SK-N-SH (cell line): ENCODE data around the gene MMP8. TPM values are rescaled to one million over a fixed set of nuclear protein-coding genes. Genes with fewer than 3 reads are reported as not detected.

Experiments
- CTCF ChIA-PET: fragments of 300-600, 350-600 bp; formaldehyde crosslinking; extraction: SDS; loops from one replicate; lab custom pipeline; 2021; lab: Yijun Ruan, JAX
- POLR2A ChIA-PET: fragments of 350-600 bp; sonication (Branson Sonifier 250); formaldehyde crosslinking; extraction: SDS; loops from one replicate; lab custom pipeline; 2020; ENCODE audit warnings: antibody characterized with exemption, inconsistent platforms; lab: Yijun Ruan, JAX
- DNase-seq: peaks from one replicate; pipeline ENCODE4 v3.0.0; 2012
- H2AFZ ChIP-seq: fragments of 200-600 bp; sonication (generic); 2 replicates; pipeline ENCODE4 v1.8.1; 2016; ENCODE audit warnings: antibody characterized with exemption, mild to moderate bottlenecking, low read depth
- H3F3A ChIP-seq: fragments of 200-600 bp; sonication (generic); replicated peaks from 2 replicates; pipeline ENCODE3; 2016; ENCODE audit warnings: antibody characterized with exemption, mild to moderate bottlenecking; ENCODE audit not compliant: insufficient read depth
- H3K27ac ChIP-seq, 2 experiments: fragments of 200-500 bp in 1 of 2; fragments of 200-600 bp in 1 of 2; sonication (Bioruptor generic) in 1 of 2; sonication (generic), shearing (Covaris generic) in 1 of 2; 2 replicates each; pipeline versions ENCODE4 v1.5.1 to v1.6.1; 2014 to 2016; ENCODE audit warnings: low read depth in 2 of 2, inconsistent platforms in 1 of 2, low read length in 1 of 2, mild to moderate bottlenecking in 1 of 2, mixed read lengths in 1 of 2
- H3K27me3 ChIP-seq: fragments of 200-600 bp; sonication (generic), shearing (Covaris generic); 2 replicates; pipeline ENCODE4 v1.6.1; 2016; ENCODE audit warnings: mixed run types; ENCODE audit not compliant: insufficient read depth
- H3K36me3 ChIP-seq, 2 experiments: fragments of 200-500 bp in 1 of 2; fragments of 200-600 bp in 1 of 2; sonication (Bioruptor generic) in 1 of 2; sonication (generic) in 1 of 2; replicated peaks in 1 of 2; 2 replicates each; pipeline versions ENCODE3 to v1.5.1; 2014 to 2016; ENCODE audit warnings: low read length in 1 of 2, mild to moderate bottlenecking in 1 of 2; ENCODE audit not compliant: insufficient read depth in 2 of 2, control insufficient read depth in 1 of 2
- H3K4me1 ChIP-seq, 2 experiments: fragments of 200-500 bp in 1 of 2; fragments of 200-600 bp in 1 of 2; sonication (Bioruptor generic) in 1 of 2; sonication (generic), shearing (Covaris generic) in 1 of 2; 2 replicates each; pipeline versions ENCODE4 v1.5.1 to v1.6.1; 2014 to 2016; ENCODE audit warnings: low read depth in 1 of 2, low read length in 1 of 2, mixed run types in 1 of 2; ENCODE audit not compliant: insufficient read depth in 2 of 2, control insufficient read depth in 1 of 2
- H3K4me2 ChIP-seq: fragments of 200-600 bp; sonication (generic), shearing (Covaris generic); 2 replicates; pipeline ENCODE4 v1.6.1; 2017; ENCODE audit warnings: mixed run types
- H3K4me3 ChIP-seq, 2 experiments: fragments of 200-500 bp in 1 of 2; fragments of 200-600 bp in 1 of 2; sonication (Bioruptor generic) in 1 of 2; sonication (generic), shearing (Covaris generic) in 1 of 2; 2 replicates each; pipeline versions ENCODE4 v1.5.1 to v1.8.1; 2014 to 2016; ENCODE audit warnings: low read depth in 2 of 2, inconsistent platforms in 1 of 2, low read length in 1 of 2, mild to moderate bottlenecking in 1 of 2, mixed read lengths in 1 of 2, moderate library complexity in 1 of 2
- H3K79me2 ChIP-seq: fragments of 200-600 bp; sonication (generic); 2 replicates; pipeline ENCODE4 v1.8.1; 2017; ENCODE audit warnings: mild to moderate bottlenecking; ENCODE audit not compliant: insufficient read depth
- H3K9ac ChIP-seq: fragments of 200-600 bp; sonication (generic); 2 replicates; pipeline ENCODE4 v1.6.1; 2017; ENCODE audit warnings: mixed run types
- H3K9me2 ChIP-seq: fragments of 200-600 bp; sonication (generic); 2 replicates; pipeline ENCODE4 v1.6.1; 2017; ENCODE audit warnings: mixed run types
- H3K9me3 ChIP-seq: fragments of 200-600 bp; sonication (generic); 2 replicates; pipeline ENCODE4 v1.6.1; 2017; ENCODE audit warnings: mixed run types, mild to moderate bottlenecking, moderate library complexity
- H4K20me1 ChIP-seq: fragments of 200-600 bp; sonication (generic); 2 replicates; pipeline ENCODE4 v1.6.1; 2017; ENCODE audit warnings: mild to moderate bottlenecking, mixed run types; ENCODE audit not compliant: insufficient read depth
- EP300 ChIP-seq, 2 experiments: IDR thresholded peaks; 2 replicates each; pipeline versions ENCODE4 v1.4.0 to v1.6.1; 2012; ENCODE audit warnings: borderline replicate concordance in 1 of 2, low read depth in 1 of 2, low read length in 1 of 2
- EZH2phosphoT487 ChIP-seq: fragments of 200-600 bp; sonication (generic); IDR thresholded peaks from 2 replicates; pipeline ENCODE4 v1.6.1; 2017; ENCODE audit warnings: low read depth, mixed run types, mild to moderate bottlenecking, antibody characterized with exemption, moderate library complexity, borderline replicate concordance
- FOSL2 ChIP-seq: IDR thresholded peaks from 2 replicates; pipeline ENCODE4 v1.4.0; 2012; ENCODE audit warnings: low read depth, mild to moderate bottlenecking, moderate library complexity, borderline replicate concordance
- FOXJ3 ChIP-seq: sonication (generic); formaldehyde crosslinking; IDR thresholded peaks from 2 replicates; pipeline ENCODE4 v1.5.1; 2020; ENCODE audit warnings: mild to moderate bottlenecking, missing genetic modification reagents
- GABPA ChIP-seq: IDR thresholded peaks from 2 replicates; pipeline ENCODE4 v1.4.0; 2012; ENCODE audit warnings: low read depth, mild to moderate bottlenecking
- MAX ChIP-seq: IDR thresholded peaks from 2 replicates; pipeline ENCODE4 v1.4.0; 2012; ENCODE audit warnings: low read depth
- MEF2A ChIP-seq: IDR thresholded peaks from 2 replicates; pipeline ENCODE4 v1.4.0; 2012; ENCODE audit warnings: low read depth, borderline replicate concordance
- MXI1 ChIP-seq: IDR thresholded peaks from 2 replicates; pipeline ENCODE4 v1.6.1; 2012; ENCODE audit warnings: mild to moderate bottlenecking, low read depth, low read length, improper control_type of control experiment
- SIN3A ChIP-seq: IDR thresholded peaks from 2 replicates; pipeline ENCODE4 v1.6.1; 2012; ENCODE audit warnings: low read depth, mild to moderate bottlenecking, low read length, moderate library complexity, borderline replicate concordance
- SMC3 ChIP-seq: IDR thresholded peaks from 2 replicates; pipeline ENCODE4 v1.6.1; 2012; ENCODE audit warnings: low read depth, low read length, improper control_type of control experiment
- TAF1 ChIP-seq: IDR thresholded peaks from 2 replicates; pipeline ENCODE4 v1.6.1; 2012; ENCODE audit warnings: low read depth, mild to moderate bottlenecking, low read length, moderate library complexity, borderline replicate concordance
- USF2 ChIP-seq: fragments of 150-350 bp; IDR thresholded peaks from 2 replicates; pipeline ENCODE4 v1.6.1; 2017; ENCODE audit warnings: antibody characterized with exemption, low read length, low read depth, borderline replicate concordance
- YY1 ChIP-seq: IDR thresholded peaks from 2 replicates; pipeline ENCODE4 v1.4.0; 2012; ENCODE audit warnings: low read depth, mild to moderate bottlenecking
- WGBS: methylation state at CpG from one replicate; pipeline ENCODE4 v1.1.6; 2017; ENCODE audit warnings: low lambda C conversion rate; 5-methylcytosine and 5-hydroxymethylcytosine counted together
- polyA plus RNA-seq, 3 experiments: library from polyadenylated mRNA; depleted of rRNA; stranded (reverse); fragments of >200 nt; gene quantifications; 2 replicates each; pipeline ENCODE4 v1.2.3, GENCODE V29; 2012
- TF ChIP-seq, protein P1 (sequence below): fragments of 150-350 bp; IDR thresholded peaks from 2 replicates; pipeline ENCODE4 v1.6.1; 2016; ENCODE audit warnings: mild to moderate bottlenecking, low read depth, low read length
- TF ChIP-seq, protein P2 (sequence below): IDR thresholded peaks from 2 replicates; pipeline ENCODE4 v1.6.1; 2012; ENCODE audit warnings: mild to moderate bottlenecking, low read depth, low read length, moderate library complexity

MMP8 gene
- polyA plus RNA-seq, 1 of the 3 experiments (the other 2 are of a cell fraction) = 0.07 TPM

GRCh38 chr11:102680945-102681344, 43.8 kb downstream of the MMP8 start:
- Histone ChIP-seq H4K20me1 (no peaks in the 10 kb centered on the region), H3K4me2 (no peak overlapping the region), H3K27me3 (peaks cover 4% of the 10 kb centered on the region), H3K9me3 (no peaks in the 10 kb centered on the region), H3K4me3 (no peak overlapping the region), H3K9ac (no peak overlapping the region), H3K36me3 (no peaks in the 10 kb centered on the region), H3K79me2 (no peaks in the 10 kb centered on the region), H3F3A (peaks cover 4% of the 10 kb centered on the region), H3K9me2 (no peaks in the 10 kb centered on the region), H3K27ac (no peak overlapping the region), H2AFZ (no peak overlapping the region), H3K4me1 (no peaks in the 10 kb centered on the region)
- POLR2A ChIA-PET = no interaction called here
- CTCF ChIA-PET = interaction anchor here (4.3 kb wide), 1 partner anchor 15 kb away, joined by 19 read pairs; no protein-coding TSS in a partner anchor
- 14% methylated on average over 1 of the region's 1 CpG for WGBS
- TF ChIP-seq YY1 = no peak
- TF ChIP-seq, protein P1, sequence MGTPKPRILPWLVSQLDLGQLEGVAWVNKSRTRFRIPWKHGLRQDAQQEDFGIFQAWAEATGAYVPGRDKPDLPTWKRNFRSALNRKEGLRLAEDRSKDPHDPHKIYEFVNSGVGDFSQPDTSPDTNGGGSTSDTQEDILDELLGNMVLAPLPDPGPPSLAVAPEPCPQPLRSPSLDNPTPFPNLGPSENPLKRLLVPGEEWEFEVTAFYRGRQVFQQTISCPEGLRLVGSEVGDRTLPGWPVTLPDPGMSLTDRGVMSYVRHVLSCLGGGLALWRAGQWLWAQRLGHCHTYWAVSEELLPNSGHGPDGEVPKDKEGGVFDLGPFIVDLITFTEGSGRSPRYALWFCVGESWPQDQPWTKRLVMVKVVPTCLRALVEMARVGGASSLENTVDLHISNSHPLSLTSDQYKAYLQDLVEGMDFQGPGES = no peak
- TF ChIP-seq FOXJ3 (CRISPR knock-in tag) = no peak
- TF ChIP-seq MAX = no peak
- no peak for TF ChIP-seq SIN3A
- TF ChIP-seq TAF1 = no peak
- no peak for TF ChIP-seq MXI1
- TF ChIP-seq MEF2A = no peak
- TF ChIP-seq, protein P2, sequence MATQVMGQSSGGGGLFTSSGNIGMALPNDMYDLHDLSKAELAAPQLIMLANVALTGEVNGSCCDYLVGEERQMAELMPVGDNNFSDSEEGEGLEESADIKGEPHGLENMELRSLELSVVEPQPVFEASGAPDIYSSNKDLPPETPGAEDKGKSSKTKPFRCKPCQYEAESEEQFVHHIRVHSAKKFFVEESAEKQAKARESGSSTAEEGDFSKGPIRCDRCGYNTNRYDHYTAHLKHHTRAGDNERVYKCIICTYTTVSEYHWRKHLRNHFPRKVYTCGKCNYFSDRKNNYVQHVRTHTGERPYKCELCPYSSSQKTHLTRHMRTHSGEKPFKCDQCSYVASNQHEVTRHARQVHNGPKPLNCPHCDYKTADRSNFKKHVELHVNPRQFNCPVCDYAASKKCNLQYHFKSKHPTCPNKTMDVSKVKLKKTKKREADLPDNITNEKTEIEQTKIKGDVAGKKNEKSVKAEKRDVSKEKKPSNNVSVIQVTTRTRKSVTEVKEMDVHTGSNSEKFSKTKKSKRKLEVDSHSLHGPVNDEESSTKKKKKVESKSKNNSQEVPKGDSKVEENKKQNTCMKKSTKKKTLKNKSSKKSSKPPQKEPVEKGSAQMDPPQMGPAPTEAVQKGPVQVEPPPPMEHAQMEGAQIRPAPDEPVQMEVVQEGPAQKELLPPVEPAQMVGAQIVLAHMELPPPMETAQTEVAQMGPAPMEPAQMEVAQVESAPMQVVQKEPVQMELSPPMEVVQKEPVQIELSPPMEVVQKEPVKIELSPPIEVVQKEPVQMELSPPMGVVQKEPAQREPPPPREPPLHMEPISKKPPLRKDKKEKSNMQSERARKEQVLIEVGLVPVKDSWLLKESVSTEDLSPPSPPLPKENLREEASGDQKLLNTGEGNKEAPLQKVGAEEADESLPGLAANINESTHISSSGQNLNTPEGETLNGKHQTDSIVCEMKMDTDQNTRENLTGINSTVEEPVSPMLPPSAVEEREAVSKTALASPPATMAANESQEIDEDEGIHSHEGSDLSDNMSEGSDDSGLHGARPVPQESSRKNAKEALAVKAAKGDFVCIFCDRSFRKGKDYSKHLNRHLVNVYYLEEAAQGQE = no peak
- TF ChIP-seq FOSL2 = no peak
- TF ChIP-seq SMC3 = no peak
- no peak for TF ChIP-seq EP300 (IDR thresholded peaks at IDR 0.05; ENCODE audit: borderline replicate concordance in 1 of 2, low read depth in 1 of 2, low read length in 1 of 2)
- TF ChIP-seq EZH2phosphoT487 = no peak
- TF ChIP-seq GABPA = no peak
- no peak for TF ChIP-seq USF2
- no peak for DNase-seq
